GM12872 (cell line): ENCODE results near the gene ZHX3.

Source experiments
- CTCF ChIP-seq: IDR thresholded peaks from 3 replicates; pipeline ENCODE4 v1.5.1; 2011; ENCODE audit warnings: low read depth, mild to moderate bottlenecking, low read length, moderate library complexity; ENCODE audit not compliant: insufficient read depth

ZHX3 gene

GRCh38 chr20:41154436-41155176, 162.9 kb downstream of the ZHX3 start:
- no peak for TF ChIP-seq CTCF

- no peak for TF ChIP-seq CTCF
Measured at GRCh38 chr20:41152108-41152757, 165.3 kb downstream of the ZHX3 start.

DNA sequence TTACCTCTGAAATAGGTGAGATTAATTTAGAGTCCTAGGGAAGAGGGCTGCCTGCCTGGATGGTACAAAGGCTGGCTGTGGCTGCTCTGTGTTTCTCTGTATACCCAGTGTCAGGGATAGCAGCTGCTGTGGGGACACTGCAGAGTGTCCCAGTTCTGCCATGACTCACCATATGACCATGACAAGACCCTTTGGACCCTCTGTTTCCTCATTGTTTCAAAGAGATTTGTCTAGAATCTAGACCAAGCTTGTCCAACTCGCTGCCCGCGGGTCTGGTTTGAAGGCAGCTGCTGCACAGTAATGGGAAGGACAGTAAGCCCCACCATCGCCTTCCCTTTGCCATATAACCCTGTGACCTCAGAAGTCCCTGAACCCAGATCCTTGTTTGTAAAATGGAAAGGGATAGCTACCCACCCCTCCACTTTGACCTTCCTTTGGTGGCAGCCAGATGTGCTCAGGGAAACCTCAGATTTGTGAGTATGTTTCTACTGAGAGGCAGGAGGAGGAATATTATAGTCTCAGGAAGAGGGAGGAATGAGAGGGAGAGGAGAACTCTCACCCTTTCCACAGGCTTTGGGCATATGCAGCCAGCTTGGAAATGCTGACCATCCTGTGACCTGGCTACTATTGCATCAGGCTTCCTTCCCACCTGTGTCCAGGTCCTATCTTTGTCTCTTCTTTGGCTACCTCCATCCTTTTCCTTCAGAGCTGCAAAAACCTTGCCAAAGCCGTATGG, 166.2 kb downstream of the ZHX3 start:
- TF ChIP-seq CTCF, result no peak

DNA sequence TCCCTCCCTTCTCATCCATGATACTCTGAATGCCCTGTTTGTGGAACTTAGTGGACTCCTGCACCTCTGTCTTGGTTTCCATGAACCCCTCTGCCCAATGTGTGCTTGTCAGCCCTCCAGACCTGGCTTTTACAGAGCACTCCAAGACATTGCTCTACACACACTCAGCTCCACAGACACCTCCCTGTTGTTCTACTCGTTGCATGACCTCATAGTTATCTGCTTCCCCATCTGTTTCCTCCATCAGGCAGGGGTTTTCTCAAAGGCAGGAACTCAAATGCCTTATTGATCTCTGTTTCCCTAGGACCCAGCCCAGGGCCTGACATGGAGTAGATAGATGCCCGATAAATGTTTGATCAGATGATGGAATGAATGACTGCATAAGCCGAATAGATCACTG, 166.9 kb downstream of the ZHX3 start:
- no peak for TF ChIP-seq CTCF

GRCh38 chr20:41148942-41149341, 168.6 kb downstream of the ZHX3 start:
- no peak for TF ChIP-seq CTCF

DNA sequence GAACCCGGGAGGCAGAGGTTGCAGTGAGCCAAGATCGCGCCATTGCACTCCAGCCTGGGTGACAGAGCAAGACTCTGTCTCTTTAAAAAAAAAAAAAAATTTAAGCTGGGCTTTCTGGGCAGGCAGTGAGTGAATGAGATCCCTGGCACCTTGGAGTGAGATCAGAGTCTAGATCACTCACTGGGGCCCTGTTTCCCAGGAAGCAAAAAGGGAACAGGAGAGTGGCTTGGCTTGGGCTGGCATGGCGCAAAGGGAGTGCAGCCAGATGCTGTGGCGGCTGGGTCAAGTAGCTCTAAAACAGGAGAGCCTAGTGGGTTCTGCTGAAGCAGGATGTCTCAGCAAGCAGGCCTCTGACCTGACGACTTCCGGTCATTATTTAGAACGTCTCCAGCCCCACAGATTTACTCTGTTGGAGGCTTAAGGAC, 169.8 kb downstream of the ZHX3 start:
- TF ChIP-seq CTCF, result no peak

DNA sequence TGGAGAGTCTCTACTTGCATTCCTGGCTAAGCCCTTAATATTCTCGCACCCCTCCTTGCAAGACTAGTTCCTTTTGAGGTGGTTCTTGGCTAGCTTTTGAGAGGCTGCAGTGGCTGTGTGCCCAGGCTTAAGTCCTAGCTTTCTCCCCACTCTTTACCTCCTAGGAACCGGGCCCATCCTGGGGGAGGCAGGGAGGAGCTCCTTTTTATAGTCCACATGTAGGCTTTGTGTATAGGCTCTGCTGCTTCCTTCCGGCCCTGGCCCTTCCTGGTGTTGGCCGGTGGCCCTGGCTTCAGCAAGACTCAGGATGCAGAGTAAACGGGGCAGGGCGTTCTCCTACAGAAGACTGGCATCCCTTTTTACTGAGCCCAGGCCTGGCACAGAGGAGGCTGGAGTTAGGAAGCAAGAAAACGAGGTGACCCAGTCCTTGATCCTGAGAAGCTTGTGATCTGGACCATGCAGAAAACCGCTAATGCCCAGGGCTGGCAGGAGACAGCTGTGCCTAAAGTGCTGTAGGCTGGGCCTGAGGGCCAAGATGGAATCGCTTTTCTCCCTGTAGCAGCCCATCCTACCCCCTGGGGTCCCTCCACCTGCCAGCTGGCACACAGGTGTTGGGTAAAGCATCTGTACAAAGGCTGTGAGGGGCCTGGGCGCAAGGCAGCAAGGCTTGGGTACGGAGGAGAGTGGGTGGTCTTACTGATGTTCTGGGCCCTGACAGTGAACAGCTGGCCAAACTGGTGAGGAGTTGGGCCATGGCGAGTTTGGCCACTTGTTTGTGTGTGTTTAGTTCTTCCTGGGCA, 171.5 kb downstream of the ZHX3 start:
- TF ChIP-seq CTCF, result no peak
